CD4-positive, alpha-beta T cell treated with Interleukin-1 beta for 1 hour (primary cell): ENCODE measurements around the gene COLEC12.

Experiments used
- DNase-seq, 2 donors: peaks; one replicate each; pipeline ENCODE4 v3.0.0-alpha.2; 2020 to 2022

COLEC12 gene

GRCh38 chr18:473802-474201 is 26.7 kb downstream of the COLEC12 start:
- DNase-seq: no peak

- no peak for DNase-seq
Measured at GRCh38 chr18:471716-472115, 28.8 kb downstream of the COLEC12 start.

GRCh38 chr18:470661-471501 is 29.6 kb downstream of the COLEC12 start:
- DNase-seq: no peak

GRCh38 chr18:468955-469790 is 31.3 kb downstream of the COLEC12 start:
- DNase-seq: no peak

GRCh38 chr18:463827-464541 is 36.5 kb downstream of the COLEC12 start:
- peak in 1 of 2 donors; percentile 28 for DNase-seq

- DNase-seq: no peak
Measured at GRCh38 chr18:463403-463802, 37.1 kb downstream of the COLEC12 start.

- DNase-seq: no peak
Measured at GRCh38 chr18:461762-462161, 38.7 kb downstream of the COLEC12 start.

- DNase-seq: no peak
Measured at GRCh38 chr18:460791-461190, 39.7 kb downstream of the COLEC12 start.

GRCh38 chr18:459814-460593 is 40.5 kb downstream of the COLEC12 start:
- DNase-seq: no peak

GRCh38 chr18:457521-458412 is 42.7 kb downstream of the COLEC12 start:
- DNase-seq: no peak

GRCh38 chr18:457140-457519 is 43.4 kb downstream of the COLEC12 start:
- no peak for DNase-seq

GRCh38 chr18:456361-457139 is 44.0 kb downstream of the COLEC12 start:
- DNase-seq: no peak

- no peak for DNase-seq
Measured at GRCh38 chr18:453400-453799, 47.1 kb downstream of the COLEC12 start.

GRCh38 chr18:452816-453215 is 47.7 kb downstream of the COLEC12 start:
- DNase-seq: no peak

- DNase-seq: no peak
Measured at GRCh38 chr18:449374-449773, 51.1 kb downstream of the COLEC12 start.

- no peak for DNase-seq
Measured at GRCh38 chr18:448116-448790, 52.2 kb downstream of the COLEC12 start.

- no peak for DNase-seq
Measured at GRCh38 chr18:446941-447560, 53.5 kb downstream of the COLEC12 start.

GRCh38 chr18:445055-445454 is 55.4 kb downstream of the COLEC12 start:
- no peak for DNase-seq

- DNase-seq: no peak
Measured at GRCh38 chr18:438571-438970, 61.9 kb downstream of the COLEC12 start.

GRCh38 chr18:435940-436339 is 64.6 kb downstream of the COLEC12 start:
- DNase-seq: no peak
